HG03378 (cell line): ENCODE measurements around the gene IL12RB2.
"Not testable (repeated sequence)": the region's sequence is repeated elsewhere in the genome, so short reads cannot be mapped to it uniquely, and the experiment has no call there.

Experiments
- ATAC-seq: cut with Tn5 transposase; IDR thresholded peaks from one replicate; pipeline ENCODE4 v1.9.1; 2021; ENCODE audit warnings: mild to moderate bottlenecking, moderate library complexity; ENCODE audit not compliant: unreplicated experiment

IL12RB2 gene

DNA sequence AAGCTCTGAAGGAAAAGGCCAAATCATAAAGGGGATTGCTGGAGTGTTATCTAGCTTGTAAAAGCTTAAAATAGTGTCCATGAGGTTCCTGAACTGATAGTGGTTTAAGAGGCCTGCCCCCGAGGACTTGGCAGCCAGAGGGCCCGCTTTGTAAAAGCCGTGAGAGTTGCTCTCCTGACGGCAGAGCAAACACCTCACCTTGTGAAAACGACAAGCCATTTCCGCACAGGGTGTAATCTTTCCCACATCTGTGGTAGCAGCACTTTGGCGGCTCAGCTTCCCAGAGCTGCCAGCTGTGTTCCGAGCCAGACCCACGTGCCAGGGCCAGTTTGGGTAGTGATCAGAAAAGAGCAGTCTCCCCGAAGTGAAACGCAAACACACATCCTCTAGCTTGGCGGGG lies 85.6 kb downstream of the IL12RB2 start:
- no peak for ATAC-seq

DNA sequence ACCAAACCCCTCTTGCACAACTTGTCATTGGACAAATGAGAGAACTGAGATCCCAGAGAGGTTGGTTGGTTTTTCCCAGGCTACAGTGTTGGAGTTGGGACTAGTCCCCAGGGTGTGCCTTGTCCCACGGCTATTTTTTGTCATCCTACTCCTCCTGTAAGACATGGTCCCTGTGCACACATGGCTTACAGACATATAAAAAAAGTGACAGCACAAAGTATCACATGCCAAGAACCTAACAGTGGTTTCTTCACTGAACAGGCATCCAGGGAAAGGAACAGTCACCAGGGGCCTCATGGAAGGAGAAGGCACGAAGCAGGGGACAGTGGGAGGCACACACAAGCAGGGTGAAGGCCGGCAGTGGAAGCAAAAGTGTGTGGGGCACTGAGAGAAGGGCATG lies 86.1 kb downstream of the IL12RB2 start:
- no peak for ATAC-seq

DNA sequence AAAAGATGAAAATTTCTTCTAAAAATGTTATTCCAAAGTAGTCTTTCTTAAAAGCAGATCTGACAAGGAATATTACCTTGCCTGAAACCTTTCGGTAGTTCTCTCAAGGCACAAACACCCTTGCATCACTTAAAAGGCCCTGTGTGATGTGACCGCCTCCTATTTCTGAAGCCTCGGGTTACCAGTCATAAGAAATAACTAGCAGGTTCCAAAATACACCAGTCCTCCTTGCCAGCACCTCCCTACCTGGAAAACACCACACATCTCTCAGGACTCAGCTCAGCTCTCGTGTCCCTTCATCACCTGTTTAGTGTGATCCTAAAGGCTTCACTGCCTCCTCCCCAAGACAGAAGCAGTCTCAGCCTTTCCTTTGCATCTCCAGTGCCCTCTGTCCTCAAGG lies 86.9 kb downstream of the IL12RB2 start:
- ATAC-seq: no peak

DNA sequence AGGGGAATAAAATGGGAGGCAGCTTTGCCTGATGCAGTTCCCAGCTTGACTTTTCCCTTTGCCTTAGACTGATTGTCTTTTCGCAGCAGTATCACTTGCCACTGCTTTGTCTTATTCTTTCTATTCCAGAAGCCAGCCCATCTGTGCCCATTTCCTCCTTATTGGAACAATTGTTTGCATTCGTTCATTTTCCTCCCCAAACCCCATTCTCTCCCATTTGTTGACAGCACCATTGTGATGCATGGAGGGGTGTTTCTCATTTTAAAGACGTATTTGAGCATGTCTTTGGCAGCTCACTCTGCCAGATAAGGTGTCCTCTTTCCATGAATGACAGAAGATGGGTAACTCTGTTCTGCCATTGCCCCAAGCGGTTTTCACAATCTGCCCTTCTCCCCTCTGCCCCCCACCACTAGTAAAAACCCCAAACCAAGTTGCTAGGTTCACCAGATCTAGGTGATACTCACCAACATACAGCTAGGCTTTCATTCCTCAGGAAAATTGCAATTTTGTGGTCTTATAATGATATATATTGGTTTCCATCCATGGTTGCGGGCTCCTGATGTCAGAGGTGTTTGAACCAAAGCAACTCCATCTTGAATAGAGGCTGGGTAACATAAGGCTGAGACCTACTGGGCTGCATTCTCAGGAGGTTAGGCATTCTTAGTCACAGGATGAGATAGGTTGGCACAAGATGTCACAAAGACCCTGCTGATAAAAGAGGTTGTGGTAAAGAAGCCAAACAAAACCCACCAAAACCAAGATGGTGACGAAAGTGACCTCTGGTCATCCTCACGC lies 91.7 kb downstream of the IL12RB2 start:
- ATAC-seq: no peak

DNA sequence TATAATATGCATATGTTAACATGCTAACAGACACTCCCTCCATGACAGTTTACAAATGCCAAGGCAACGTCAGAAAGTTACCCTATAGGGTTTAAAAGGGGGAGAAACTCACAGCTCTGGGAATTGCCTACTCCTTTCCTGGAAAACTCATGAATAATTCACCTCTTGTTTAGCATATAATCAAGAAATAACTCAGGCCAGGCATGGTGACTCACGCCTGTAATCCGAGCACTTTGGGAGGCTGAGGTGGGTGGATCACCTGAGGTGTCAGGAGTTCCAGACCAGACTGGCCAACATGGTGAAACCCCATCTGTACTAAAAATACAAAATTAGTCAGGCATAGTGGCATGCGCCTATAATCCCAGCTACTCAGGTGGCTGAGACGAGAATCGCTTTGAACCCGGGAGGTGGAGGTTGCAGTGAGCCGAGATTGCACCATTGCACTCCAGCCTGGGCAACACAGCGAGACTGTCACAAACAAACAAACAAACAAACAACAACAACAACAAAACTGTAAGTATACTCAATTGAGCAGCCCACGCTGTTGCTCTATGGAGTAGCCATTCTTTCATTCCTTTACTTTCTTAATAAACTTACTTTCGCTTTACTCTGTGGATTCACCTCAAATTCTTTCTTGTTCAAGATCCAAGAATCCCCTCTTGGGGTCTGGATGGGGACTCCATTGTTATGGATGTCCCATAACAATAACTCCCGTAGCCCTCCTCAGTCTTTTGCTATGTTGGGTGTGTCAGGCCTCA lies 92.5 kb downstream of the IL12RB2 start:
- ATAC-seq: not testable (repeated sequence)

DNA sequence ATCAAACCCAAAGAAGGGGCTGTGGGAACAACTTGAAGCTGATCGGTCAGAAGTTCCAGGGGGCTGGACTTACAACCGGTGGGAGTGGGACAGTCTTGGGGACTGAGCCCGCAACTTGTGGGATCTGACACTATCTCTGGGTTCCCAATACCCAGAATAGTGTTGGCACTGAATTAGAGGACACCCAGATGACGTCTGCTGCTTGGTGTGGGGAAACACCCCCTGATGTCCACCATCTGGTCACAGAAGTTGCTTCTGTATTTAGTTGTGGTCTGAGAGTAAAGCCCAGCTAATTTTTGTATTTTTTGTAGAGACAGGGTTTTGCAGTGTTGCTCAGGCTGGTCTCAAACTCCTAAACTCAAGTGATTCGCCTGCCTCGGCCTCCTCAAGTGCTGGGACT lies 93.8 kb downstream of the IL12RB2 start:
- no peak for ATAC-seq

DNA sequence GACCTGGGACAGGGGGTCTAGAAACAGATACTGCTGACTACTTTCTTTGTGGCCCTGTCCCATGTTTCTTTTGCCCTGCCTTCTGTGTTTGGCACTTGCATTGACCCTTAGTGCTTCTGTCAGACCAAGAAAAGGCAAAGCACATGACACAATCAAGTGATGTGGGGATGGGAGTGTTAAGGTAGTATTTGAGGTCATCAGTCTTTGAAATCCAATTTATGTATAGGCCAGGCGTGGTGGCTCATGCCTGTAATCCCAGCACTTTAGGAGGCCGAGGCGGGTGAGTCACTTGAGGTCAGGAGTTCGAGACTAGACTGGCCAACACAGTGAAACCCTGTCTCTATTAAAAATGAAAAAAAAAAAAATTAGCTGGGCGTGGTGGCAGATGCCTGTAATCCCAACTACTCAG lies 96.5 kb downstream of the IL12RB2 start:
- ATAC-seq: no peak

DNA sequence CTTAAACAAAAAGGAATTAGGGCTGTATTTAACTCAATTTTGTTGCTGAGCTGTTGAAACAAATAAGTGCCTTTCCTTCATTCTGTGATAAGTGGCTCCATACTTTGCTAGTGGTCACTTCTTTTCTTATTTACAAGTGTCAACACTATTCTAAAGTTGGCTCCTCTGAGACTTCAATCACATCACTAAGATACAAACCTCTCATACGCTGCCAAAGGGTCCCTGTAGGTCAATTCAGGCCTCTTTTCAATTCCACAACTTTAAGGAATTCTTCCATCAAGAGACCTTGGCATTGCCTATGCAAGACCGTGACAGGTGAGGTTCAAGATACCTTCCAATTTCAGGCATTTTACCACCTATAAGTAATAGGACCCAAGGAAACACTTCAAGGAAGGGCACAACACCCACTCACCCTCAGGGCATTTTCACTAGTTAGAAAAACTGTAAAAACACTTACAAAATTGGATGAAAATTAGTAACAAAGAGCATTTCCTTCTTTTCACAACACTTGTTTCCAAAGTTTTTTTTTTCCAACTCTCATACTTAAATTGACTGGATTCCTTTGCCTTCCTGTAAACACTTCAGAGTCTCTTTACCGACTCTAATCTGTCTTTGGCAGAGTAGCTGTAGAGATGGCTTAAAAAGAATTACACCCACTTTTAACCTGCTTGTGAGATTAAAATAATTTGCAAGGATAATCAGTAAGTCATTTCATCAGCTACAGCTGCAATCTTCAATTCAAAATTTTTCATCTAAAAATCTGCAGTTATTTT lies 98.0 kb downstream of the IL12RB2 start:
- no peak for ATAC-seq

DNA sequence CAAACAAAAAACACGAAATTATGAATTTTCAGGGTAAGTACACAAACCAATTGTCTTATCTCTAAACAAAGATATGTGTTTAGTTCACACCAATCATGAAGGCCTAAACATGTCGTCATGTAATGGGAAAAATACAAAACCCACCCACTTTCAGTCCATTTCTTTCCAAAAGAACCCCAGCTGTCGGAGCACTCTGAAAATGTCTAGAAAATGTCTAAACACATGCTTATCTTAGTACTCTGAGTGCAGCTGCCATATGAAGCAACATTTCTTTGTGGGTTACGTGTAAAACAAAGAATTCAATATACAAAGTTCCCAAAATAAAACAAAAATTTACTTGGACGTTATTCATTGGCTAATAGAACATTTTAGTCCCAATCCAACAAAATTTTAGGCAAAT lies 99.8 kb downstream of the IL12RB2 start:
- ATAC-seq: no peak

DNA sequence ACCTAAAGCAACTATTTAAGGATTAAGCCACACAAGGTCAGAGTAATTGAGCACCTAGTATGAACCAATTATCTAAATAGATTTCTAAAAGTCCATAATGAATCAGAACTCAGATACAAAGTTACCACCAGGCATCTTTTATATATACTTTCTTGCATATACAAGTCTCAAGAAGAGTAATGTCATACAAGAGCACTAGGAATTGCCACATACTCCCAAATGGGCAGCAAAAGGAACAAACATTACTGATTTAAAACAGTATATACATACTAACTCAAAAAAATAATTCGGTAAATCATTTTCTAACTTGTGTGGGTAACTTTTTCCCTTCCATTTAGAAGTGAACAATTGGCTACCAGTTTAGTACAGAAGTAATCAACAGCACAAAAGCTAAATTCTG lies 100.5 kb downstream of the IL12RB2 start:
- no peak for ATAC-seq

DNA sequence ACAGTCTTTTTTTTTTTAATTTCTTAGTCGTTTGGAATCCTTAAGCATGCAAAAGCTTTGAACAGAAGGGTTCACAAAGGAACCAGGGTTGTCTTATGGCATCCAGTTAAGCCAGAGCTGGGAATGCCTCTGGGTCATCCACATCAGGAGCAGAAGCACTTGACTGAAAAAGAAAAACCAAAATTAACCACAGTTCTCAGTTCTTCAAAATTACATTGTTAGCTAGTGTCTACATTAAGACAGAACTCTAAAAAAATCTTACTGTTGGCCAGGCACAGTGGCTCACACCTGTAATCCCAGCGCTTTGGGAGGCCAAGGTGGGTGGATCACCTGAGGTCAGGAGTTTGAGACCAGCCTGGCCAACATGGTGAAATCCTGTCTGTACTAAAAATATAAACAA lies 105.4 kb downstream of the IL12RB2 start:
- not testable (repeated sequence) for ATAC-seq

DNA sequence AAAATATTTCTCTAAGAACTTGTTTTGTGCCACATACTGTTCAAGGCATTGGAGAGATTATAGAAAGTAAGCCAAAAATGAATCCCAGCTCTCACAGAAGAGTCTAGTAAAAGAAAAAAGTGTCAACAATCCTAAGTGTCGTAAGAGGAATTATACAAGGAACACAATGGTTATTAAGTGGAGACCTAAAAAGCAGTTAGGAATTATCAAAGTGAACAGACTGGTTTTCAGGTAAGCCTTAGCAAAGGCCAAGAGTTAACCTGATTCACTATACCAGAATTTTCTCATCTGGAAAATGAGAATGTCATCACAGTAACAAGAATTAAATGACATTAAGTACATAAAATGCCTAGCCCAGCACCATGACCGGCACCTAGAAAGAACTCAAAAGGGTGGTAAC lies 106.9 kb downstream of the IL12RB2 start:
- no peak for ATAC-seq

DNA sequence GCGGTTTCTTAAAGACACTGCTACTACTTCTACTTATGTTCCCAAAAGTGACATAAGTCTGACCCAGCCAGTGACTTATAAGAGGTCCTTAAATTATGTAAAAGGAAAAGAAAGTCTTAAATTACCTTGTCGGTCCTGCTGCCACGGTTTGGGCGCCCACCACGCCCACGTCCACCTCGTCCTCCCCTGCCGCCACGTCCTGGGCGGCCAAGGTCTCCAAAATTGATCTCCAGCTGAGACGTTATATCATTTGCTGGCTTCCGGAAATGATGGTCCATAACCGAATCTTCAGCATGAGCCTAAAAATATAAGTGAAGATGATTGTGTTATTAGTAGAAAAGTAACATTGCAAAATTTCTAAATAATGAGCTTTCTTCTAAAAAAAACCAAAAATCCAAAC lies 107.4 kb downstream of the IL12RB2 start:
- ATAC-seq: no peak

DNA sequence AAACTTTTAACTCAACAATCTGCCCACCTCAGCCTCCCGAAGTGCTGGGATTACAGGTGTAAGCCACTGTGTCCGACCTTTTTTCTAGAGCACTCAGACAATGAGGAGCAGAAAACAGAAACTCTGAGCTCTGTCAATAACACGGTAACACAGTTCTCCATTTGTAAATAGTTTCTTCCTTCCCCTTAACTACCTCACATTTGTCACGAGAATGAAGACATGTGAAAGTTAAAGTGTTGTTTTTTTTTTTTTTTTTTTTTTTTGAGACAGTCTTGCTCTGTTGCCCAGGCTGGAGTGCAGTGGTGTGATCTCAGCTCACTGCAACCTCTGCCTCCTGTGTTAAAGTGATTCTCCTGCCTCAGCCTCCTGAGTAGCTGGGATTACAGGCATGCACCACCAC lies 110.1 kb downstream of the IL12RB2 start:
- ATAC-seq: not testable (repeated sequence)

DNA sequence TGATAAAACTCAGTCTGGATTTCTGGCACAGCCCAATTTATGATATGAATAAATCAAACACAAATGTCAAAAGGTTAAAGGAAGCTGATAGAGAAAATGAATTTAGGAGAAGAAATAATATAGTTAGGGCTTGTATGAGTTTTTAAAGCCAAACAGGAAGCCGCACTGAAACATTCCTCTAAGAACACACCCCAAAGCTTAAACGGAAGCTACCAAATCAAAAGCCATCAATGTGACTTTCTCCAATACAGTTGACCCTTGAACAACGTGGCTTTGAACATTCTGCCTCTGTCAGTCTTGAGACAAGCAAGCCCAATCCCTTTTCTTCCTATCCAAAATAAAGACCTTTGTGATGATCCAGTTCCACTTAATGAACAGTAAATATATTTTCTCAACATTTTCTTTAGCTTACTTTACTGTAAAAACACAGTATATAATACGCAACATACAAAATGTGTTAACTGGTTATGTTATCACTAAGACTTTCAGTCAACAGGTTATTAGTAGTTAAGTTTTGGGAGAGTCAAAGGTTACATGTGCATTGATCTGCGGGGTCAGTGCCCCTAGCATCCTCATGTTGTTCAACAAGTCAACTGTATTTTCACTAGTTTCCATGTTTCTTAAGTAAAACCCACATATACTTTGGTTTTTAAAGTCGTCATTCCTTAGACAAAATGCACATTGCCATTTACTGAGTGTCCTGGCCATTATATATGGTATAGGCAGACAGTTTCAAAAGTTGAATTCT lies 111.3 kb downstream of the IL12RB2 start:
- no peak for ATAC-seq

DNA sequence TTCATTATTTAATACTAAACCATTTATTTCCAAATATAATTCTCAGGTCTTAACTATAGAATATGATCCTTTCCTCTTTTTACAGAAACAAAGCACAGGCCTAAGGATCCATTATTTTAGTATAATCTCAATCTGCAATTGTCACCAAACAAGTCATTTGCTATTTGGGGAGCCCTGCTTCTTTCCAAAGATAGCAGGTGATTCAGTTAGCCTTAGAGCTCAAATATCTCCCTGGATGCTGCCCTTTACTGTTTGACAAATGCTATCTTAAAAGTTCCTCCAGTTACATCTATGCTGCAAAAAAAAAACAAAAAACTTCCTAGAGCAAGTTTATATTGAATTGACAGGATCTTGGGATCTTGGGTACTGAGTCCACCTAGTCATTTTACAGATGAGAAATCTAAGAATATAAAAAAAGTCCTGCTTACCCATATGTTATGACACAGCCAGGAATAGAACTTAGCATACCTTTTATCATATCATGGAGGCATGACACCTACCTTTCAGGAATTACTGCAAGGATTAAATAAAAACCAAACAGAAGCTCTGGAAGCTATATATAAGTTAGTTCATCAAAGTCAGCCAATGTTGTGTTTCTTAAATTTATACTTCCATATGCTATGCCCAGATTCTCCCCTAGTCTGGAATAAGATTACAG lies 113.3 kb downstream of the IL12RB2 start:
- ATAC-seq: no peak

DNA sequence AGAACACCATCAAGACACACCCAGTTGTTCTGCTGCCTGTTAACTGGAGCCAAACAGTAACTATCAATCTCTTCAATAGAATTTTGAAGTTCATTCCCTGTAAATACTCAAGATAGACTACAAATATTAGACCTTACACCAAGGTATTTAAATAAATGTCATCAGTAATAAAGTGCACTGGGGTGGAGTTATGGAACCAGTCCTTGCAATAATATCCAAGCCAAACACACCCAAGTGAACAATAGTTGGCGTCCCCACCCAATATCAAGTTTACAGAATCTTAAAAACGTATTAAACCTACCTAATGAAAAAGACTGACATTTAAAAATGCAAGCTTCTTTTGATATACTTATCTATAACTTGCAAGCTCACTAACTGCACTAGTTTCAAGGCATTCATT lies 119.8 kb downstream of the IL12RB2 start:
- no peak for ATAC-seq

DNA sequence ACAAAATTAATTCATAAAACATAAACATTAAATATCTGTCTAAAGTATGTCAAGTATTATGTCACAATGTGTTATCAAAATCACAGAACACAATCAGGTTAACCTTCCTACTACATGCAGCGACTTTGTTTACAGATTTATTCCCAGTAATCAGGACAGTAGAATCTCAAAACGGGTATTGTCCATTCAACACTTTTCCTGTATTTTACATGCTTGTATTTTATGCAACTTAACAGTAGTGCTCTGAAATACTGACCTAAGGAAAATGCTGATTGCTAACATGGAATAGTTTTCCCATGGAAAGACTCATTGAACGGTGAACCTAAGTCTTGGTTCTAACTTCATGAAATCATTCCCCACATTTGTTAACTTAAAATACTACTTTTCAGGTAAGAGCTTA lies 120.3 kb downstream of the IL12RB2 start:
- ATAC-seq: no peak

DNA sequence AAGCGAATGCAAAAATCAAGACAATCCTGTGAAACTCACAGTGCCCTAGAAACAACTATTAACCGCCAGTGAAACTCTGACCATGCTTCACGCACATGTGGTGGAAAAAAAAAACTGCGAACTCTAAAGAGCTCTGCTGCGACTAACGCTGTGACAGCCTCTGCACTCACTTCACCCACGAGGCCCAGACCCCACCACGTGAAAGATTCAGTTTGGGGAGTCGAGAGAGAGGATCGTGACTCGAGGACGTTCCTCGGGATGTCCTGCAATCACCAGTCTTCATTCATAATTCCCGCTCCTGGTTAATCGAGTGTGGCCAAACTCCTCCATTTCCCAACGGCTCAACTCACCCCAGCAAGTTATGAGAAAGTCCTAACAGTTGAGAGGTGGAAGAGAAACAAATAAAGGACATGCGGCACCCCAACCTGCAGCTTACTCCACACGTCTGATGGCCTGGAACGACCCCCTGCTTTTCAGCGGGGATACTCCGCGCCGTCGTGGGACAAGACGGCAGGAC lies 121.4 kb downstream of the IL12RB2 start:
- no peak for ATAC-seq
